CD4-positive, CD25-positive, alpha-beta regulatory T cell (primary cell): Measurements from ENCODE around the gene SRGAP3. TPM values are rescaled to one million over a fixed set of nuclear protein-coding genes. Genes with fewer than 3 reads are reported as not detected.

Source experiments
- ATAC-seq, 2 donors: fragments of 150-1000 bp; cut with Tn5 transposase; one replicate each; pipeline ENCODE4 v1.10.0; 2021; ENCODE audit warnings: low read depth in 2 of 2, moderate number of reproducible peaks in 2 of 2, moderate library complexity in 1 of 2
- DNase-seq, 3 donors: peaks; one replicate each; pipeline versions ENCODE4 v3.0.0 to v3.0.0-alpha.2; 2012 to 2022; ENCODE audit warnings: mixed read lengths in 1 of 3
- H3K27ac ChIP-seq: one replicate; pipeline ENCODE4 v1.7.0; 2013; ENCODE audit warnings: mild to moderate bottlenecking, low read length; ENCODE audit not compliant: insufficient read depth, poor library complexity, severe bottlenecking
- H3K27me3 ChIP-seq: one replicate; pipeline ENCODE4 v1.7.0; 2013; ENCODE audit warnings: low read length; ENCODE audit not compliant: control insufficient read depth, insufficient read depth
- H3K36me3 ChIP-seq: one replicate; pipeline ENCODE4 v1.7.0; 2013; ENCODE audit warnings: mild to moderate bottlenecking, low read length, moderate library complexity; ENCODE audit not compliant: control insufficient read depth, insufficient read depth
- H3K4me1 ChIP-seq: 2 replicates; pipeline ENCODE4 v1.7.0; 2013; ENCODE audit warnings: mild to moderate bottlenecking, low read length; ENCODE audit not compliant: insufficient read depth, control insufficient read depth, poor library complexity, severe bottlenecking
- H3K4me3 ChIP-seq: one replicate; pipeline ENCODE4 v1.7.0; 2013; ENCODE audit warnings: low read depth, mild to moderate bottlenecking, low read length, moderate library complexity
- H3K9me3 ChIP-seq, 2 experiments: 1 replicate in 1 of 2; 2 replicates in 1 of 2; pipeline ENCODE4 v1.7.0; 2013; ENCODE audit warnings: low read length in 2 of 2, mild to moderate bottlenecking in 1 of 2, moderate library complexity in 1 of 2; ENCODE audit not compliant: control insufficient read depth in 2 of 2
- H3K27ac Mint-ChIP-seq, 3 donors: one replicate each; pipeline ENCODE4 v1.8.0; 2020 to 2022; ENCODE audit warnings: mild to moderate bottlenecking in 3 of 3, mixed read lengths in 3 of 3, moderate library complexity in 2 of 3
- H3K27me3 Mint-ChIP-seq: one replicate; pipeline ENCODE4 v1.8.0; 2022; ENCODE audit warnings: mild to moderate bottlenecking, mixed read lengths
- H3K36me3 Mint-ChIP-seq: one replicate; pipeline ENCODE4 v1.8.0; 2020; ENCODE audit warnings: mixed read lengths
- H3K4me1 Mint-ChIP-seq, 4 donors: one replicate each; pipeline ENCODE4 v1.8.0; 2020 to 2022; ENCODE audit warnings: mixed read lengths in 4 of 4, mild to moderate bottlenecking in 1 of 4
- H3K4me3 Mint-ChIP-seq, 4 donors: one replicate each; pipeline ENCODE4 v1.8.0; 2020 to 2022; ENCODE audit warnings: mild to moderate bottlenecking in 4 of 4, mixed read lengths in 4 of 4, moderate library complexity in 3 of 4
- H3K9me3 Mint-ChIP-seq, 7 donors: one replicate each; pipeline ENCODE4 v1.8.0; 2020 to 2022; ENCODE audit warnings: mixed read lengths in 7 of 7, mild to moderate bottlenecking in 3 of 7, moderate library complexity in 2 of 7
- polyA plus RNA-seq, 4 donors: library from polyadenylated mRNA; unstranded; fragments of 300-500 nt; fragmentation: Illumina TruSeq; gene quantifications; one replicate each; pipeline ENCODE4 v1.2.3, GENCODE V29; 2021
- total RNA-seq: library from RNA; stranded (reverse); gene quantifications from one replicate; pipeline ENCODE4 v1.2.3, GENCODE V29; 2022

The SRGAP3 gene
- total and polyA plus RNA-seq, 5 donors from 2014 or later = 1.8 to 8.1 (median 2.8) TPM

DNA sequence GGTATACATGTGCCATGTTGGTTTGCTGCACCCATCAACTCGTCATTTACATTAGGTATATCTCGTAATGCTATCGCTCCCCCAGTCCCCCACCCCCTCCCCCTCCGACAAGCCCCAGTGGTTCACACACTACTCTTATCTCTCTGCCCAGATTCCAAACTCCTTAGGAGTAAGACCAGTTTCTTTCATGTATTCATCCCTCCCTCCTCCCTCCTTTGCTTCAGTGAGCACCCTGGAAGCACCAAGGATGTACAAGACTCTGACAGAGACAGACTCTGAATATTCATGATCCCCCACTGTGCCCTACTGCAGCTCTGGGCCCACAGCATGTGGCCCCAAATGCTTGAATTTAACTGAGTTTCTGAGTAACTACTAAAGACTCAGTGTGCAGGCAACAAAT is 172.4 kb downstream of the SRGAP3 start:
- Histone ChIP-seq H3K27ac (no peak overlapping the region), H3K9me3 (no peaks in the 10 kb centered on the region), H3K27me3 (no peaks in the 10 kb centered on the region), H3K4me1 (no peaks in the 10 kb centered on the region), H3K36me3 (no peaks in the 10 kb centered on the region), H3K4me3 (no peak overlapping the region)
- DNase-seq (no peak), ATAC-seq (no peak)
- Mint-ChIP-seq H3K4me3 (no peak overlapping the region), H3K4me1 (no peaks in the 10 kb centered on the region), H3K36me3 (no peaks in the 10 kb centered on the region), H3K27ac (no peak overlapping the region), H3K9me3 (peaks cover 0 to 1% (median 0%) of the 10 kb centered on the region in 7 donors), H3K27me3 (no peaks in the 10 kb centered on the region)

- Mint-ChIP-seq H3K9me3 (peaks cover 0 to 1% (median 0%) of the 10 kb centered on the region in 7 donors), H3K27me3 (no peaks in the 10 kb centered on the region), H3K36me3 (no peaks in the 10 kb centered on the region), H3K4me3 (no peak overlapping the region), H3K4me1 (no peaks in the 10 kb centered on the region), H3K27ac (no peak overlapping the region)
- ATAC-seq (no peak), DNase-seq (no peak)
- no peak overlapping the region for H3K4me3 ChIP-seq
- H3K9me3 ChIP-seq = no peaks in the 10 kb centered on the region
- no peaks in the 10 kb centered on the region for H3K27me3 ChIP-seq
- H3K27ac ChIP-seq = no peak overlapping the region
- no peaks in the 10 kb centered on the region for H3K4me1 ChIP-seq
- no peaks in the 10 kb centered on the region for H3K36me3 ChIP-seq
Observed at GRCh38 chr3:9075762-9076161, 173.7 kb downstream of the SRGAP3 start.

- no peaks in the 10 kb centered on the region for H3K27me3 Mint-ChIP-seq
- H3K27ac ChIP-seq = no peak overlapping the region
- H3K27ac Mint-ChIP-seq = peak overlapping the region in 1 of 3 donors; percentile 81
- no peak overlapping the region for H3K4me3 ChIP-seq
- H3K4me1 Mint-ChIP-seq = no peaks in the 10 kb centered on the region
- H3K9me3 Mint-ChIP-seq = no peaks in the 10 kb centered on the region
- no peaks in the 10 kb centered on the region for H3K27me3 ChIP-seq
- no peak overlapping the region for H3K4me3 Mint-ChIP-seq
- H3K36me3 Mint-ChIP-seq = no peaks in the 10 kb centered on the region
- no peaks in the 10 kb centered on the region for H3K4me1 ChIP-seq
- H3K36me3 ChIP-seq = no peaks in the 10 kb centered on the region
- no peaks in the 10 kb centered on the region for H3K9me3 ChIP-seq
- no peak for DNase-seq
- ATAC-seq = no peak
Observed at GRCh38 chr3:9074079-9074478, 175.4 kb downstream of the SRGAP3 start.

DNA sequence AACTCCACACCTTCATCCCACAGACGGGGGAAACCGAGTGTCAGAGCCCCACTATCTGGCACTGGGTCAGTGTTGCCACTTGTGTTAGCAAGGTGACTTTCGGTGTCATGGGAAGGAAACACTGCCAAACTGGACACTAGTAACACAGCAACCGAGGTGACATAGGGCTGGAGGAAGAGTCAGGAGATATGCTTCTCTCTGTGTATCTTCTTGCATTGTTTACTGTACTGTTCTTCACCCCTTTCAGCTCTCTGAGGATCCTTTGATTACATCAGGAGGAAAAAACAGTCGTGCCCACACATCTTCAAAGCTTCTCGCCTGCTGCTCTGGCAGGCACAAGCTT is 176.8 kb downstream of the SRGAP3 start:
- H3K9me3 Mint-ChIP-seq = no peaks in the 10 kb centered on the region
- H3K4me3 ChIP-seq = no peak overlapping the region
- H3K36me3 Mint-ChIP-seq = no peaks in the 10 kb centered on the region
- ATAC-seq (no peak), DNase-seq (no peak)
- H3K27me3 ChIP-seq = no peaks in the 10 kb centered on the region
- no peak overlapping the region for H3K4me3 Mint-ChIP-seq
- H3K4me1 Mint-ChIP-seq = no peaks in the 10 kb centered on the region
- no peaks in the 10 kb centered on the region for H3K36me3 ChIP-seq
- no peaks in the 10 kb centered on the region for H3K27me3 Mint-ChIP-seq
- H3K9me3 ChIP-seq = no peaks in the 10 kb centered on the region
- no peaks in the 10 kb centered on the region for H3K4me1 ChIP-seq
- H3K27ac Mint-ChIP-seq = no peak overlapping the region
- no peak overlapping the region for H3K27ac ChIP-seq

DNA sequence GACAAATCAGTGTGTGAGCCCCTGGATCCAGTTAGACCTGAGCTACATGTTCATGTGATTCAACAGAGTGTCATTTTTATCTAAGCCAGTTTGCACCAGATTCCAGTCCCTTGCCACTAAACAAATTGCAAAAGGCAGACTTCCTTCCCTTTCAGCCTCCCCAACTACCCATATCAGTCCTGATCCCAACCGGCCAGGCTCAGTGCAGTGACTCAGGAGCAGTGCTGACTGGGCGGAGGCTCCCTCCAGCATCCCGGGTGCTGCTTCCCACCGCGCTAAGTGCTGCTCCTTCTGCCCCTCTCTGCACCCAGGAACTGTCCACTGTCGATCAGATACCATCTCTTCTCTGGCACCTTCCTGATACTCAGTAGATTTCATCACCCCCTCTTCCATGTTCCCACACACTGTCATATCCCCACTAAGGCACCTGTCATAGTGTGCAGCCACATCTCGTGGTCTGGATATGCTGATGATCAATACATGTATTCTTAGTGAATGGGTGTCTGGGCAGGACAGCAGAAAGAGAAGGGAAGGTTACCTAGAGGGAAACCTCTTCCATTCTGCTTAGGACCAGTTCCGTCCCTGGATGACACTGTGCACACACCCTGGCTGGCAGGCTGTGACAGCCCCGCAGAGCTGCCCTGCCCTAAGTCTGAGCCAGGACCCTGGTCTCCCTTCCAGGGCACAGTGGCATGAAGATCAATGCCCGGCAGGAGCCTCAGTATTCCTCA is 177.3 kb downstream of the SRGAP3 start:
- no peak overlapping the region for H3K27ac Mint-ChIP-seq
- Histone ChIP-seq H3K27ac (no peak overlapping the region), H3K4me1 (no peaks in the 10 kb centered on the region), H3K27me3 (no peaks in the 10 kb centered on the region), H3K36me3 (no peaks in the 10 kb centered on the region), H3K4me3 (no peak overlapping the region), H3K9me3 (no peaks in the 10 kb centered on the region)
- H3K4me3 Mint-ChIP-seq = no peak overlapping the region
- no peaks in the 10 kb centered on the region for H3K4me1 Mint-ChIP-seq
- no peaks in the 10 kb centered on the region for H3K27me3 Mint-ChIP-seq
- DNase-seq (no peak), ATAC-seq (no peak)
- H3K36me3 Mint-ChIP-seq = no peaks in the 10 kb centered on the region
- H3K9me3 Mint-ChIP-seq = no peaks in the 10 kb centered on the region

DNA sequence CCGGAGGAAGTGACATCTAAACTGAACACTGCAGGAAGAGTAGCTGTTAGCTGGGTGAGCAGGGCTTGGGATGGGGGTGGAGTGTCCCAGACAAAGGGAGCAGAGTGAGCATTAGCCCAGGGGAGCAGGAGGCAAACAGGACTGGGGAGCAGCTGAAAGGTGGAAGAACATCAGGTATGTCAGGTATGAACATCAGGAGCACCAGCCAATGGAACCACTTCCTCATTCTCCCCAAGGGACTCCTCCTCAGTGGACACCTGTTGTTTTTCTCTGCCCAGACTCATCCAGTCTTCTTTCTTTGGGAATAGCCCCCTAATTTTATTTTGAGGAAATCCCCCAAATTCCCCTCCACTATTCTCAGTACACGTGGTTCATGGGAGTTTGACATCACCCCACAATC is 178.5 kb downstream of the SRGAP3 start:
- H3K27ac ChIP-seq = no peak overlapping the region
- Mint-ChIP-seq H3K9me3 (no peaks in the 10 kb centered on the region), H3K36me3 (no peaks in the 10 kb centered on the region), H3K4me1 (no peaks in the 10 kb centered on the region), H3K4me3 (no peak overlapping the region), H3K27me3 (no peaks in the 10 kb centered on the region), H3K27ac (no peak overlapping the region)
- DNase-seq = no peak
- ATAC-seq = no peak
- no peaks in the 10 kb centered on the region for H3K27me3 ChIP-seq
- H3K9me3 ChIP-seq = no peaks in the 10 kb centered on the region
- H3K4me1 ChIP-seq = no peaks in the 10 kb centered on the region
- no peaks in the 10 kb centered on the region for H3K36me3 ChIP-seq
- no peak overlapping the region for H3K4me3 ChIP-seq

GRCh38 chr3:9069971-9070370 is 179.5 kb downstream of the SRGAP3 start:
- Histone ChIP-seq H3K27ac (no peak overlapping the region), H3K27me3 (no peaks in the 10 kb centered on the region), H3K36me3 (no peaks in the 10 kb centered on the region), H3K4me3 (no peak overlapping the region), H3K9me3 (no peaks in the 10 kb centered on the region), H3K4me1 (no peaks in the 10 kb centered on the region)
- DNase-seq = no peak
- no peak overlapping the region for H3K4me3 Mint-ChIP-seq
- no peaks in the 10 kb centered on the region for H3K9me3 Mint-ChIP-seq
- no peak for ATAC-seq
- H3K36me3 Mint-ChIP-seq = no peaks in the 10 kb centered on the region
- H3K27ac Mint-ChIP-seq = no peak overlapping the region
- H3K4me1 Mint-ChIP-seq = no peaks in the 10 kb centered on the region
- H3K27me3 Mint-ChIP-seq = no peaks in the 10 kb centered on the region

- H3K4me1 ChIP-seq = no peaks in the 10 kb centered on the region
- Mint-ChIP-seq H3K27me3 (no peaks in the 10 kb centered on the region), H3K36me3 (peaks cover 3% of the 10 kb centered on the region), H3K4me1 (no peaks in the 10 kb centered on the region), H3K9me3 (peaks cover 0 to 4% (median 0%) of the 10 kb centered on the region in 7 donors), H3K4me3 (no peak overlapping the region), H3K27ac (no peak overlapping the region)
- H3K9me3 ChIP-seq = no peaks in the 10 kb centered on the region
- DNase-seq (no peak), ATAC-seq (no peak)
- no peak overlapping the region for H3K27ac ChIP-seq
- H3K4me3 ChIP-seq = no peak overlapping the region
- H3K36me3 ChIP-seq = no peaks in the 10 kb centered on the region
- no peaks in the 10 kb centered on the region for H3K27me3 ChIP-seq
Observed at GRCh38 chr3:9068051-9068450, 181.4 kb downstream of the SRGAP3 start.
